ENCODE data around the gene PELI2.

PELI2 gene

DNA sequence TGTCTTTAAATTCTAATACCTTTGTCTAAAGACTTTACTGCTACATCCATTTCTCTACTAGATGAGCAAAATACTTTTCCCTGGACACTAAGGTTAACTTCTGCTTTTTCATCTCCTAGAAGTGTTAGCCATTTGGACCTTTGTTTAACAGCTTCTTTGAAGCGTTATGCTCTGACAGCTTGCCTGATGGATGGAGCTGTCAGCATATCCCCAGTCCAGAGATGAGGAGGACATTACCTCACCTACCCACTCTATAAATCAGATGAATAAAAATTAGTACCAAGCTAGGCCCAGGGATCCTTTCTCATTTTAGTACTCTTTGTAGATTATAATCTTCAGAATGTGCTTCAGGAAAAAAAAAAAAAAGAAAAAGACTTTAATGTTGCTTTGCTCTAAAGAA, 222.7 kb downstream of the PELI2 start:
- Histone ChIP-seq H3K4me3 (ENCODE audit: low read depth, low read length) (no peak overlapping the region), H3K27ac (ENCODE audit: extremely low read depth, low read depth, low read length) (no peak overlapping the region), H3K36me3 (ENCODE audit: control insufficient read depth in 2 of 2, insufficient read depth in 1 of 2, low read length in 2 of 2) (no peaks in the 10 kb centered on the region), H3K4me1 (ENCODE audit: control insufficient read depth, insufficient read depth, low read length) (no peaks in the 10 kb centered on the region), H3K9me3 (ENCODE audit: control insufficient read depth, insufficient read depth, low read depth, low read length) (no peaks in the 10 kb centered on the region)
- TF ChIP-seq ZNF121 (tag by site-specific recombination; IDR thresholded peaks at IDR 0.05) (no peak), ZNF366 (tag by site-specific recombination; conservative IDR thresholded peaks at IDR 0.05) (no peak), ZSCAN23 (tag by site-specific recombination; IDR thresholded peaks at IDR 0.05) (no peak), IKZF3 (tag by site-specific recombination; IDR thresholded peaks at IDR 0.05) (no peak), ZIC2 (tag by site-specific recombination; IDR thresholded peaks at IDR 0.05) (no peak), ZNF146 (tag by site-specific recombination; IDR thresholded peaks at IDR 0.05) (no peak), KLF7 (tag by site-specific recombination; IDR thresholded peaks at IDR 0.05; ENCODE audit: borderline replicate concordance) (no peak), ZNF596 (tag by site-specific recombination; IDR thresholded peaks at IDR 0.05) (no peak), EGR2 (tag by site-specific recombination; IDR thresholded peaks at IDR 0.05; ENCODE audit: low read depth) (no peak), ZNF433 (tag by site-specific recombination; IDR thresholded peaks at IDR 0.05; ENCODE audit: low read depth) (no peak)
- ChIA-PET CTCF (interaction anchor here (0.6 to 1.8 kb wide), 16 partner anchors 11 to 909 kb away, joined by 3 to 16 read pairs (median 4); no protein-coding TSS in a partner anchor), POLR2A (interaction anchor here (0.5 kb wide), 1 partner anchor 11 kb away, joined by 4 read pairs; no protein-coding TSS in a partner anchor)

DNA sequence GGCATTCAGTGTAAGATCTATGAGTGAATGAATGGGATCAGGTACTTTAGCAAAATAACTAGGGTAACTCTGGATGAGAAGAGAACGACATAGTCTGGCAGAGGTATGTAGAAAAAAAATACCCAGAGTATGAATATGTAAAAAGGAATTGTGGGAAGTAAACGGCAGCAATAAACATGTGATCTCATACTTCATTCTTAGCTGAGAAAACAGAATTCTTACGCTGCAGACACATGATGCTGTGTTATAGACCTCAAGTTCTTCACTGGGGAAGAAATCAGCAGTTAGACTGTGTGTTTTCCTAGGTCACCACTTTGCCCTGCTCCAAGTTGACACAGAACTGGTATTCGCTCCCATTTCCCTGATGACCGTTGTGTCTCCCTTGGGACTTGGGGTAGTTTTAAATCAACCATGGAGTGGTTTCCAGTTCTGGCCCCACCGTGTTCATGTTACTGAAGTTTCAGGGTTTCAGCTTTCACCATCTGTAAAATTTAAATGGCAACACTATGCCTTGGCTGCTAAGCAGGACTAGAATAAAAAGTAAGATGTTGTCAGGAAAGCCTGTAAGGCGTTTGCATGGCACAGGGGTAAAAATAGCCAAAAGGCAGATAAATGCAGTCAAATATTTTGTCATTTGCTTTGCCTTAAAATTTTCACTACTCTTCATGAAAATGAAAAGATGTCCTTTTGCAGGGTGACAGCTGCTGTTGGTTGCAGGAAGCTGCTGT, 223.7 kb downstream of the PELI2 start:
- Histone ChIP-seq H3K36me3 (ENCODE audit: control insufficient read depth in 2 of 2, insufficient read depth in 1 of 2, low read length in 2 of 2) (no peaks in the 10 kb centered on the region), H3K27ac (ENCODE audit: extremely low read depth, low read depth, low read length) (no peak overlapping the region), H3K9me3 (ENCODE audit: control insufficient read depth, insufficient read depth, low read depth, low read length) (no peaks in the 10 kb centered on the region), H3K4me1 (ENCODE audit: control insufficient read depth, insufficient read depth, low read length) (no peaks in the 10 kb centered on the region), H3K4me3 (ENCODE audit: low read depth, low read length) (no peak overlapping the region)
- ChIA-PET CTCF (interaction anchor here (1.8 kb wide), 1 partner anchor 610 kb away, joined by 5 read pairs; no protein-coding TSS in a partner anchor), POLR2A (no interaction called here)
- TF ChIP-seq, protein P1, sequence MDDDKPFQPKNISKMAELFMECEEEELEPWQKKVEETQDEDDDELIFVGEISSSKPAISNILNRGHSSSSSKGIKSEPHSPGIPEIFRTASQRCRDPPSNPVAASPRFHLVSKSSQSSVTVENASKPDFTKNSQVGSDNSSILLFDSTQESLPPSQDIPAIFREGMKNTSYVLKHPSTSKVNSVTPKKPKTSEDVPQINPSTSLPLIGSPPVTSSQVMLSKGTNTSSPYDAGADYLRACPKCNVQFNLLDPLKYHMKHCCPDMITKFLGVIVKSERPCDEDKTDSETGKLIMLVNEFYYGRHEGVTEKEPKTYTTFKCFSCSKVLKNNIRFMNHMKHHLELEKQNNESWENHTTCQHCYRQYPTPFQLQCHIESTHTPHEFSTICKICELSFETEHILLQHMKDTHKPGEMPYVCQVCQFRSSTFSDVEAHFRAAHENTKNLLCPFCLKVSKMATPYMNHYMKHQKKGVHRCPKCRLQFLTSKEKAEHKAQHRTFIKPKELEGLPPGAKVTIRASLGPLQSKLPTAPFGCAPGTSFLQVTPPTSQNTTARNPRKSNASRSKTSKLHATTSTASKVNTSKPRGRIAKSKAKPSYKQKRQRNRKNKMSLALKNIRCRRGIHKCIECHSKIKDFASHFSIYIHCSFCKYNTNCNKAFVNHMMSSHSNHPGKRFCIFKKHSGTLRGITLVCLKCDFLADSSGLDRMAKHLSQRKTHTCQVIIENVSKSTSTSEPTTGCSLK (tag by site-specific recombination; IDR thresholded peaks at IDR 0.05): no peak
- TF ChIP-seq ZNF747 (tag by site-specific recombination; IDR thresholded peaks at IDR 0.05) (no peak), SALL2 (tag by site-specific recombination; IDR thresholded peaks at IDR 0.05; ENCODE audit: borderline replicate concordance) (no peak), ZNF600 (tag by site-specific recombination; IDR thresholded peaks at IDR 0.05) (no peak), ZNF596 (tag by site-specific recombination; IDR thresholded peaks at IDR 0.05) (no peak), REPIN1 (tag by site-specific recombination; IDR thresholded peaks at IDR 0.05; ENCODE audit: low read depth) (no peak), ZNF707 (tag by site-specific recombination; IDR thresholded peaks at IDR 0.05) (no peak), ZNF610 (tag by site-specific recombination; IDR thresholded peaks at IDR 0.05; ENCODE audit: borderline replicate concordance) (no peak), ZNF16 (tag by site-specific recombination; IDR thresholded peaks at IDR 0.05; ENCODE audit: low read depth) (no peak)
- TF ChIP-seq, protein P2, sequence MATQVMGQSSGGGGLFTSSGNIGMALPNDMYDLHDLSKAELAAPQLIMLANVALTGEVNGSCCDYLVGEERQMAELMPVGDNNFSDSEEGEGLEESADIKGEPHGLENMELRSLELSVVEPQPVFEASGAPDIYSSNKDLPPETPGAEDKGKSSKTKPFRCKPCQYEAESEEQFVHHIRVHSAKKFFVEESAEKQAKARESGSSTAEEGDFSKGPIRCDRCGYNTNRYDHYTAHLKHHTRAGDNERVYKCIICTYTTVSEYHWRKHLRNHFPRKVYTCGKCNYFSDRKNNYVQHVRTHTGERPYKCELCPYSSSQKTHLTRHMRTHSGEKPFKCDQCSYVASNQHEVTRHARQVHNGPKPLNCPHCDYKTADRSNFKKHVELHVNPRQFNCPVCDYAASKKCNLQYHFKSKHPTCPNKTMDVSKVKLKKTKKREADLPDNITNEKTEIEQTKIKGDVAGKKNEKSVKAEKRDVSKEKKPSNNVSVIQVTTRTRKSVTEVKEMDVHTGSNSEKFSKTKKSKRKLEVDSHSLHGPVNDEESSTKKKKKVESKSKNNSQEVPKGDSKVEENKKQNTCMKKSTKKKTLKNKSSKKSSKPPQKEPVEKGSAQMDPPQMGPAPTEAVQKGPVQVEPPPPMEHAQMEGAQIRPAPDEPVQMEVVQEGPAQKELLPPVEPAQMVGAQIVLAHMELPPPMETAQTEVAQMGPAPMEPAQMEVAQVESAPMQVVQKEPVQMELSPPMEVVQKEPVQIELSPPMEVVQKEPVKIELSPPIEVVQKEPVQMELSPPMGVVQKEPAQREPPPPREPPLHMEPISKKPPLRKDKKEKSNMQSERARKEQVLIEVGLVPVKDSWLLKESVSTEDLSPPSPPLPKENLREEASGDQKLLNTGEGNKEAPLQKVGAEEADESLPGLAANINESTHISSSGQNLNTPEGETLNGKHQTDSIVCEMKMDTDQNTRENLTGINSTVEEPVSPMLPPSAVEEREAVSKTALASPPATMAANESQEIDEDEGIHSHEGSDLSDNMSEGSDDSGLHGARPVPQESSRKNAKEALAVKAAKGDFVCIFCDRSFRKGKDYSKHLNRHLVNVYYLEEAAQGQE (tag by site-specific recombination; IDR thresholded peaks at IDR 0.05): no peak
- TF ChIP-seq, protein P3, sequence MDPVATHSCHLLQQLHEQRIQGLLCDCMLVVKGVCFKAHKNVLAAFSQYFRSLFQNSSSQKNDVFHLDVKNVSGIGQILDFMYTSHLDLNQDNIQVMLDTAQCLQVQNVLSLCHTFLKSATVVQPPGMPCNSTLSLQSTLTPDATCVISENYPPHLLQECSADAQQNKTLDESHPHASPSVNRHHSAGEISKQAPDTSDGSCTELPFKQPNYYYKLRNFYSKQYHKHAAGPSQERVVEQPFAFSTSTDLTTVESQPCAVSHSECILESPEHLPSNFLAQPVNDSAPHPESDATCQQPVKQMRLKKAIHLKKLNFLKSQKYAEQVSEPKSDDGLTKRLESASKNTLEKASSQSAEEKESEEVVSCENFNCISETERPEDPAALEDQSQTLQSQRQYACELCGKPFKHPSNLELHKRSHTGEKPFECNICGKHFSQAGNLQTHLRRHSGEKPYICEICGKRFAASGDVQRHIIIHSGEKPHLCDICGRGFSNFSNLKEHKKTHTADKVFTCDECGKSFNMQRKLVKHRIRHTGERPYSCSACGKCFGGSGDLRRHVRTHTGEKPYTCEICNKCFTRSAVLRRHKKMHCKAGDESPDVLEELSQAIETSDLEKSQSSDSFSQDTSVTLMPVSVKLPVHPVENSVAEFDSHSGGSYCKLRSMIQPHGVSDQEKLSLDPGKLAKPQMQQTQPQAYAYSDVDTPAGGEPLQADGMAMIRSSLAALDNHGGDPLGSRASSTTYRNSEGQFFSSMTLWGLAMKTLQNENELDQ (tag by site-specific recombination; IDR thresholded peaks at IDR 0.05; ENCODE audit: low read depth): no peak
- TF ChIP-seq, protein P4, sequence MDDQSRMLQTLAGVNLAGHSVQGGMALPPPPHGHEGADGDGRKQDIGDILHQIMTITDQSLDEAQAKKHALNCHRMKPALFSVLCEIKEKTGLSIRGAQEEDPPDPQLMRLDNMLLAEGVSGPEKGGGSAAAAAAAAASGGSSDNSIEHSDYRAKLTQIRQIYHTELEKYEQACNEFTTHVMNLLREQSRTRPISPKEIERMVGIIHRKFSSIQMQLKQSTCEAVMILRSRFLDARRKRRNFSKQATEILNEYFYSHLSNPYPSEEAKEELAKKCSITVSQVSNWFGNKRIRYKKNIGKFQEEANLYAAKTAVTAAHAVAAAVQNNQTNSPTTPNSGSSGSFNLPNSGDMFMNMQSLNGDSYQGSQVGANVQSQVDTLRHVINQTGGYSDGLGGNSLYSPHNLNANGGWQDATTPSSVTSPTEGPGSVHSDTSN (CRISPR knock-in tag; IDR thresholded peaks at IDR 0.05): no peak
